Stimulated activated CD8-positive, alpha-beta memory T cell treated with anti-CD3 and anti-CD28 coated beads, Interleukin-4, amount 100 ng/mL, for 48 hours (primary cell): ENCODE data around the gene HEATR3.
A peak's percentile ranks its signal among the peaks of the same experiment; 100 is the strongest.

ENCODE experiments used
- DNase-seq: peaks from one replicate; pipeline ENCODE4 v3.0.0-alpha.2; 2020

The HEATR3 gene, protein sequence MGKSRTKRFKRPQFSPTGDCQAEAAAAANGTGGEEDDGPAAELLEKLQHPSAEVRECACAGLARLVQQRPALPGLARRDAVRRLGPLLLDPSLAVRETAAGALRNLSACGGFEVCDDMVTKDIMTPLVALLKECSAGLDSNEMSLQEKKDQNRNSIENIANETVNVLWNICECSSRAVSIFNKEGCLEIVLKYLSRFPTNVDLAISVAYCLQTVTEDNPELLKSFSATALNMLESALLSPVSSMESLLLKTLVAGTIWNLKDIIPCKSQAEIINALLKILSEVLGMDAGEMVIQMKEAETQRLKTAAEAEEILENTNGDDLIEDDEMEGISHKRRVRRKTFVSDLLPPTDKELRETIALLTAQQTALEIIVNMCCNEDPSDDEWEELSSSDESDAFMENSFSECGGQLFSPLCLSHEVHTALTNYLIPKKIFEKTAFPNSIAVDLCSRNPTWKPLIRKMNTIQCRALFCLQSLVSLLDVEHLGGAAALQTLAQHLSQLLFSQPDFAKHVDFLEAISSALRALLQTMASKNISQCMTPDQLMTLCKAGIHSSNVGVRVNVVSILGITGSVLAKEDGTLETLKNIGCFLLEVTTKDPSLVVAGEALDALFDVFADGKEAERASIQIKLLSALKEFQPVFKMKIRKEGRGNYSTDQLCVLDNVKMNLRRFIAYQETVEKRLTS

DNA sequence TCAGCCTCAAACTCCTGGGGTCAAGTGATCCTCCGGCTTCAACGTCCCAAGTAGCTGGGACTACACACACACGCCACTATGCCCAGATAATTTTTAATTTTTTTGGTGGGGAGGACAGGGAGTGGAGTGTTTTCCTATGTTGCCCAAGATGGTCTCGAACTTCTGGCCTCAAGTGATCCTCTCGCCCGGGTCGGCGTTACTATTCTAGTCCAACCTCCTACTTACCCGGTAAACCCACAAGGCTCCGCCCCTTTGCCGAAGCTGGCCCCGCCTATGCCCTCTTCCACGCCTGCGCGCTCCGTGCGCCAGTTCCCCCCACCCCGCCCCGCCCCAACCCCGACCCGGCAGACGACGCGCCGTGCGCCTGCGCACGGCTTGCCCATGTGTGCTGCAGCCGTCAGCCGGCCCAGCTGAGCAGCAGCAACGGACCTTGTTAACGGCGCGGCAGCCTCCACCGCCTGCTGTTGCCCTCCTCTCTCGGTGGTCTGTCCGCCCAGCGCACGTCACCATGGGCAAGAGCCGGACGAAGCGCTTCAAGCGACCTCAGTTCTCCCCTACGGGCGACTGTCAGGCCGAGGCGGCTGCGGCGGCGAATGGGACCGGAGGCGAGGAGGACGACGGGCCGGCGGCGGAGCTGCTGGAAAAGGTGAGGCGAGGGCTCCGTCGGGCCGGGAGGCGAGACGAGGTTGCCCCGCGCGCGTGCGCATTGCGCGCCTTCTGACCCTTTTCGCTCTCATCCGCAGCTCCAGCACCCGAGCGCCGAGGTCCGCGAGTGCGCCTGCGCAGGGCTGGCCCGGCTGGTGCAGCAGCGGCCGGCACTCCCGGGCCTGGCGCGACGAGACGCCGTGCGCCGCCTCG lies at the start of gene HEATR3:
Gene HEATR3 (plus strand): TSS at position 347 of the 858 bp plus-strand sequence. CDS start 162 bp downstream, at position 509.
- DNase-seq = peak; percentile 98

DNA sequence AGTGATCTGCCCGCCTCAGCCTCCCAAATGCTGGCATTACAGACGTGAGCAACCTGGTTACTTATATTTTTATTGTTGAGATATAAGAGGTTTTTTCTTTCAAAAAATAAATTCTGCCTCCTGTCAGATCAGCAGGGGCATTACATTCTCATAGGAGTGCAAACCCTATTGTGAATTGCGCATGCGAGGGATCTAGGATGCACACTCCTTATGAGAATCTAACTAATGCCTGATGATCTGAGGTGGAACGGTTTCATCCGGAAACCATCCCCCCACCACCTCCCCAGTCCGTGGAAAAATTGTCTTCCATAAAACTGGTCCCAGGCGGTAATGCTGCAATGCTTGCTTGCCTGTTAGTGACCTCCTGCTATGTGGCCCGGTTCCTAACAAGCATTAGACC lies 48.2 kb upstream of the HEATR3 start:
- no peak for DNase-seq

DNA sequence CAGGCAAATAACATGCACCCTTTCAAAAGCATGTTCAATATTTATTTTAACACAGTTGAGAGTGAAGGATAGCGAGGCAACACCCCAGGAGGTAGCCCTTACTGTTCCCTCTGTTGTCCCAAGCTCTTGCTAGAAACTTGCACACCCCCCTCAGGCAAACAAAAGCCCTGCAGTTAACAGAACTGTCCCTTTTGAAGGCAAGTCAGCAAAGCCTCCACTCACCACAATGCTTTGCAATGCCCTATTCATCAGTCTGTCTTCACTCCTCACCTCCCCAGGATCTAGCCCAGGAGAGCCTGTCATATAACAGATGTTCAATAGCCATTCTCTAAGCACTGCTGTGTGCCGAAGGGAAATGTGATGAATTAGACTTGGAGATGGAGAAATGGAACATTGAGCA lies 44.2 kb upstream of the HEATR3 start:
- DNase-seq = no peak

DNA sequence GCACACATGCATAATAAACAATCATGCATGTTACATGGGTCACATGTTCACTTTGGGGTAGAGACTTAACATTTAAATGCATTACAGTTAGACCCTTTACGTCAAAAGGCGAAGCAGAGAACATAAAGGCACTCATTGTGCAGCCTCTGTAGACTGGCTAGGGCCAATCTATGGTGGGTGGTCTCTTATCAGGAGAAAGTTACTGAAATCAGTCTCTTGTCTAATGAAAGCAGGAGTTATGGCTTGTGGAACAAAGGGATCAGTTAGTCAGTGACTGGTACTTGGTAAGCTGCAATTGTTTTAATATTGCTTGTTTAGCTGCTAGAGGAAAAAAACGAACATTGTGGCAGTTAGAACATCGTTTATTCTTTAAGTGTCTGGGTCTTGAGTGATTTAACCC lies 42.1 kb upstream of the HEATR3 start:
- DNase-seq = no peak

DNA sequence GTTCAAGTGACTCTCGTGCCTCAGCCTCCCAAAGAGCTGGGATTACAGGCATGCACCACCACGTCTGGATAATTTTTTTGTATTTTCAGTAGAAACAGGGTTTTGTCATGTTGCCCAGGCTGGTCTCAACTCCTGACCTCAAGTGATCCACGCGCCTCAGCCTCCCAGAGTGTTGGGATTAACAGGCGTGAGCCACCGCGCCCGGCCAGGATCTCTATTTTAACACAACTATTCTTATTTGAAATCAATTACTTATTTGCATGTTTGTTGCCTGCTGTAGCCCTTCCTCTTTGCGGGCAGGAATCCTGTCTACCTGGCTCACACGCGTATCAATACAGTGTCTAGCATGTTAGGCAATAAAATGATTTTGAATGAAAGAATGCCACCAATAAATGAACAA lies 41.6 kb upstream of the HEATR3 start:
- DNase-seq = no peak

DNA sequence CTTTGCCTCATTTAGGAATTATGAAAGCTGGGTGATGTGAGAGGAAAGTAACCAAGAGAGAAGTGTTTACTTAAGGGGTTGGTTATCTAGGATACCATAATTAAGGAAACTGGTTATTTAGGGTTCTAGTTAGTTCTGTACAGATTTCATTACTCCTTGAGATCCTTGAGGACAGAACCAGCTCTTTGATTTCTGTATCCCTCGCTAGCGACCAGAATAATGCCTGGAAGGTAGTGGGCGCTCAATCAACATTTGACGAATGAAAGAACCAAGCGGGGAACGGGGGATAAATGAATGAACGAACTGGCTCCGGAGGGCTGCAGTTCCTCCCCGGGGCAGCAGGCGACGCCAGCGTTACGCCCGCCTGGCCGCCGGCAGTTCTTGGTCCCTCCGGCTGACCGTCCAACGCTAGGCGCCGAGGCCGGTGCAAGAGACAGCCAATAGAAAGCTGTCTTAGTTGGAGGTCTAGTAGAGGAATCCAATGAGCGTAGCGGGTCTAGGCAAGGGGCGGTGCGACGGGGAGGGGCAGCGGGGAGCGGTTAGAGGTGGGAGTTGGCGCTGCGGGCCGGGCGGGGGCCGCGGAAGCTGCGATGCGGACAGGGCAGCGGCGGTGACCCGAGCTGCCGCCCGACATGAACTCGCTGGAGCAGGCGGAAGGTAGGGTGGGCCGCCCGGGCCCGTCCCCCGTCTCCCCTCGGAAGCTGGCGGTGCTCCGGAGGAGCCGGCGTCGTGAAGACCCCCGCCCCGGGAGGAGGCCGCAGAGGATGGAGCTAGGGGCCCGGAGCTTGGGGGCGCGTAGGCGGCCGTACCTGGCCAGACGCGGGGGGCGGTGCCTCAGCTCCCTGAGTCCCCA lies 40.9 kb upstream of the HEATR3 start, which contains the start of gene CNEP1R1:
Gene CNEP1R1 (plus strand): TSS at position 542 of the 853 bp plus-strand sequence. CDS start 91 bp downstream, at position 633.
- peak; percentile 94 for DNase-seq

DNA sequence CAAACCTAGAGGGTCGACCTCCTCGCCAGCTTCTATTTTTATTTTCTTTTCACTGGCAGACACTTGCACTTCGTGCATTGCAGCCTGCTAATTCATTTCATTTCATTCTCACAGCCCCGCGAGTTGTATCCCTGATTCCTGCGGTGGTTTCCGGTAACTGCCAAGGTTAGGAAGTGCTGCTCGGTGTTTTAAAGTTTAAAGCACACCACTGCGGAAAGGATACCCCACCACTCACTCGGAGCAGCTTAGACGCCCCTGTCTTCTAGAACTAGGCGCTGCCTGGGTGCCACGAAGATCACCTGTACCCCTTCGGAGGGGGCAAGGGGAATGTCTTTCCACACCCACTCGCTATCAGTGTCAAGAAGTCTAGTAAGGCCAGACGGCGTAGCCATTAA lies 40.2 kb upstream of the HEATR3 start:
- peak; percentile 42 for DNase-seq

DNA sequence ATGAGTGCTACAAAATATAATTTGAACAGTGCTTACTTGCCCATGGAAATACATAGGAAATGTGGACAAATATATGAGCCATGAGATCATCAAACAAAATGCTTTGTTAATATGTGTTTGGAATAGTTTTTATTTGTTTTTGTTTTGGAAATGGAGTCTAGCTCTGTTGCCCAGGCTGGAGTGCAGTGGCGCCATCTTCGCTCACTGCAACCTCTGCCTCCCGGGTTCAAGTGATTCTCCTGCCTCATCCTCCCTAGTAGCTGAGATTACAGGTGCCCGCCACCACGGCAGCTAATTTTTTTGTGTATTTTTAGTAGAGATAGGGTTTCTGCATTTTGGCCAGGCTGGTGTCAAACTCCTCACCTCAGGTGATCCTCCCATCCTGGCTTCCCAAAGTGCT lies 37.9 kb upstream of the HEATR3 start:
- no peak for DNase-seq

DNA sequence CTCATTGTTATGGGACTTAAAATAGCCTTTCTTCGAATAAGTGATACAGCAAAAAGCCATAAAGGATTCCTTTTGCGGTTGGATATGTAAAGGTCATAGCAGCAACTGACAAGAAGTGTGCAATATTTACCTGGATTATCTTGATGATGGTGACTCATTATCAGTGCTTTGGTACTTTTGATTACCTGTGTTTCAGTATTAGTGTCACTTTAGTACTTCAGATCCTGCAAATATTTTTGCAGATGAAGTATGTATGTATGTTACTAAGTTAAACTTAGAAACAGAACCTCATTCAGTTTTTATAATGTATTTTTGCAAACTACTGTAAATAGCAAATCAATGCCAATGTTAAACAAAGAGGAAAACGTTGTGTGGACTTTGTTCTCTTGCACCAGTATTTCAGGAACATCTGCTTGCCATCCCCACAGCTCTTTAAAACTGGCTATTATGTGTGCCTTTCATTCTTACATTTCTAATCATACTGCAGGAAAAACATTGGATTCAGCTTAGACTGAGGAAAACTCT lies 30.2 kb upstream of the HEATR3 start:
- DNase-seq = no peak

DNA sequence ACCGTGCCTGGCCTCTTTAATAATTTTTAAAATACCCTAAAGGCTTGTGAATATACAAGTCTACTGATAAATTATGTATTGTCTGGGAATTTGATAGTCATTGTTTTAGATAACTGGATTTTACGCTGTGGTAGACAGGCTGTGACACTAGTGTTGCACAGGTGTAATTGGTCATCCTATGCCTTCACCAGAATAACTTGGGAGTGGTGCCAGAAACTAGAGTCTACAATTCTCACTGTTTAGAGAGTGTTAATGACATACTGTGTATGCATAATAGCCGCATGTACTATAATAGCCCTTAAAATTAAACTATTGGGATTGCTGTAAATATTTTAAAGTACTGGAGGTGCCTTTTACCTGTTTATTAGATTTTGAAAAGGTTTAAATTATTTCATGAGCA lies 29.3 kb upstream of the HEATR3 start:
- DNase-seq = no peak

DNA sequence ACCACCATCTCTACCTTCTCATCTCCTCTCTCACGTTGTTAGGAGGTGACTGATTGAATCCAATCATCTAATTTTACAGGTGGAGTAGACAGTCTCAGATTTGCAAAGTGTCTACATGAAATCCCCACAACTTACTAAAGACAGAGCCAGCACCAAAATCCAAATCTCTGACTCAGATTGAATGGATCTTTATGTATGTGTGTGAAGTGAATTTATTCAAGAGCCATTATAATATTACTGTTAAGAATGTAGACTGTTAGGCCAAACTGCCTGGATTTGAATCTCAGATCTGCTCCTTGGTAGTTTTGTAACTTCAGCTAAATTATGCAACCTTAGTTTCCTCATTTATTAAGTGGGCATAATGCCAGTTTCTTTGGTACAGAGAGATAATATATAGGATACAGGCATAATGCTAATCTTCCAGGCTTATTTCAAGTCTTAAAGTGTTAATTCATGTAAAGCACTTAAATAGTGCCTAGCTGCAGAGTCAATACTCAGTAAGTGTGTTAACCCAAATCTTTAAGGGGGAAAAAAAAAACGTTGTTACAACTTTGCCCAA lies 28.0 kb upstream of the HEATR3 start:
- DNase-seq = no peak

DNA sequence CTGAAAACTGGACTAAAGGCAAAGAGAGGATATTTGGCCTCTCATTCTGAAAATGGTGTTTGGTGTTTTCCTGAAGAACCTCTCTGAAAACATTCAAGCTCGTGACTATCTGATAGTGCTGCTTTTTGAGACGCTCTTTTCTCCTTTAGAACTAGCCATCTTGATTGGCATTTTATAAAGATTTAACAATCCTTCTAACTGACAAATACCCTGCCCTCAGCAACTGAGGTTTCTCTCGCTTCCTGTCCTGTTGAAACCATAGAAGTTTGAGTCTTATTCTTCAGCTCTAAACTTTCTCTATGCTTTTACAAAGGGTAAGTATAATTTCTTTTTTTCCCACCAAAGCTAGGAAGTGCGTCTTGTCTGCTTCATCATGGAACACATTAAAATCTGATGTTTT lies 27.5 kb upstream of the HEATR3 start:
- no peak for DNase-seq

DNA sequence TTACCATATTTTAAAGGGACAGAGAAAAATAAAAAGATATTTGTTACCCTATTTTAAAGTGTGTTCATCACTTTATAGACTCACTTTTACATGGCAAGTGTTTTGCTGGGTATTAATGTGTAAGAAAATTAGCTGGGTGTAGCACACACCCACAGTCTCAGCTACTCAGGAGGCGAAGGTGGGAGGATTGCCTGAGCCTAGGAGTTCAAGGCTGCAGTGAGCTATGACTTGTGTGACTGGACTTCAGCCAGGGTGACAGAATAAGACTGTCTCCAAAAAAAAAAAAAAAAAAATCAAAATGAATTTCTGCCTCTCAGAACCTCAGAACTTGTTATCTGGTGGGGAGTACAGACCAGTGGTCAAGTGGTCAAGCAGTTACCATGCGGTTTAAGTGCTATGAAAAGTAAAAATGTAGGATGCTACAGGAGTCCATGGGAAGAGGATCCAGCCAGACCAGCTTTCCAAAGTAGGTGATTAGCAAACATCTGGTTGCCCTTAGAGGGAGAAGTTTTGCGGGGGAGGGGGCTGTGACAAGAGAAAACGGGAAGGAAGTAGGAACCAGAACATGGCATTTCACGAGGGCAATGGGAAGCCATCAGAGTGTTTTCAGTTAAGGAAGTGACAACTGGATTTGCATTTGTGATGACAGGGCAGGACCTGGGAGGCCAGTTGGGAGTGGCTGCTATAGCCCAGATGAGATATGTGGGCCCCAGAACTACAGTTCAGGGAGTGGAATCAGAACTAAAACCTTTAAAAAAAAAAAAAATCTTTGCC lies 26.8 kb upstream of the HEATR3 start:
- DNase-seq = no peak

DNA sequence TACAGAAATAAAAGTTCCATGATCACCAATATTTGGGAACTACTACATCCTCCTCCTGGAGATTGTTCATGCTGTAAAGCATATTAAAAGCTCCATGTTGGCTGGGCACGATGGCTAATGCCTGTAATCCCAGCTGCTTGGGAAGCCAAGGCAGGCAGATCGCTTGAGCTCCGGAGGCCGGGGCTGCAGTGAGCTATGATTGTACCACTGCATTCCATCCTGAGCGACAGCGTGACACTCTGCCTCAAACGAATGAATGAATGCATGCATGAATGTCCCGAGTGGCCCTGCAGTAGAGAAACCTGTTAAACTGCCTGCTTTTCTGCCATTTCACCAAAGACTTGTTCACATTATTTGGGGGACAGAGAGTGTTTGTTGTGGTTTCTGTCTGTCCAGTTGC lies 25.8 kb upstream of the HEATR3 start:
- no peak for DNase-seq

DNA sequence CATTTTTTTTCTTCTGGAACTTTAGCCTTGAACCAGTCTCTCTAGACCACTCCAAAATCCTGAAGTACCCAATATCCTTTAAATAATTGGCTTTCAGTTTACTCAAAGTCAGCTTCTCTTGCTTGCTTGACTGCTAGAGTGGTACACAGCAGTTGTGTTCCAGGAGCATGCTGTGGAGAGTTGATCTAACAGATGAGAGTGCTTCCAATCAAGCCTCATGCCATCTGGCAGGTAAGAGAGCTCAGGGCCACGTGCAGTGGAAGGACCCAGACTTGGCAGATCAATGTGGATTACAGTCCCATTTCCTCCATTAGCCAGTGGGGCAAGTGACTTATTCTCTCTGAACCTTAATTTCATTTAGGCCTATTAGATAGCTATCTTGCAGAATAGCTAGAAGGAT lies 25.1 kb upstream of the HEATR3 start:
- no peak for DNase-seq

DNA sequence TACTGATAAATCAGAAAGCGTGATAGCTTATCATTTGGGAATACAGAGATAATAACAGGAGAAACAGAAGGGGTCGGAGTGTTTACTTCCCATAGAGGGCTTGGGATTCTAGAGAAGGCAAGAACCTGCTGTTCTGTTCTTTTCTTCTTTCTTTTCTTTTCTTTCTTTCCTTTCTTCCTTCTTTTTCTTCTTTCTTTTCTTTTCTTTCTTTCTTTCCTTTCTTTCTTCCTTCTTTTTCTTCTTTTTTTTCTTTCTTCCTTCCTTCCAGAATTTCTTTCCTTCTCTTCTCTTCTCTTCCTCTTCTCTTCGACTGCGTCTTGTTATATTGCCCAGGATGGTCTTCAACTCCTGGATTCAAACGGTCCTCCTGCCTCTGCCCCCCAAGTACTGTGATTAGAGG lies 22.4 kb upstream of the HEATR3 start:
- no peak for DNase-seq

DNA sequence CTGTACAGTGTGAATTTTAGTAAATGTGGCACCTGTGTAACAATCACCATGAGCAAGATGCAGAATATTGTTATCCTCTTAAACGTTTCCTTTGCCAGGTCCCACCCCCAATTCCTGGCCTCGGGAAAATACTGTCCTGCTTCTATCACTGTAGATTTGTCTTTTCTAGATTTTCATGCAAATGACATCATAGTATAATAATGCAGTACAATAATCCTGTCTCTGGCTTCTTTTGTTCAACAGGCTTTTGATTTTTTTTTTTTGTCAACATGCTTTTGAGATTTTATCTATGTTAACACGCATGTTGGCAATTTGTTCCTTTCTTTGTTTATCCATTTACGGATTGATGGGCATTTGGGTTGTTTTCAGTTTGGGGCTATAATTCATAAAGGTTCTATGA lies 20.4 kb upstream of the HEATR3 start:
- no peak for DNase-seq

DNA sequence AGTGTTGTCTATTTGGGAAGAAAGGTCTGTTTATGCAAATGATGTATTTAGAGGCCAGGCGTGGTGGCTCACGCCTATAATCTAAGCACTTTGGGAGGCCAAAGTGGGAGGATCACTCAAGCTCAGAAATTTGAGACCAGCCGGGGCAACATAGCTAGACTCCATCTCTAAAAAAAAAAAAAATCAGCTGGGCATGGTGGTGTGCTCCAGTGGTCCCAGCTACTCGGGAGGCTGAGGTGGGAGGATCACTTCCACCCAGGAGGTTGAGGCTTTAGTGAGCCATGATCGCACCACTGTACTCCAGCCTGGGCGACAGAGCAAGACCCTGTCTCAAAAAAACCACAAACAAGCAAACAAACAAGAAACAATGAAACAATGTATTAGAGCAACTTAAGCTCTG lies 18.9 kb upstream of the HEATR3 start:
- DNase-seq = no peak

DNA sequence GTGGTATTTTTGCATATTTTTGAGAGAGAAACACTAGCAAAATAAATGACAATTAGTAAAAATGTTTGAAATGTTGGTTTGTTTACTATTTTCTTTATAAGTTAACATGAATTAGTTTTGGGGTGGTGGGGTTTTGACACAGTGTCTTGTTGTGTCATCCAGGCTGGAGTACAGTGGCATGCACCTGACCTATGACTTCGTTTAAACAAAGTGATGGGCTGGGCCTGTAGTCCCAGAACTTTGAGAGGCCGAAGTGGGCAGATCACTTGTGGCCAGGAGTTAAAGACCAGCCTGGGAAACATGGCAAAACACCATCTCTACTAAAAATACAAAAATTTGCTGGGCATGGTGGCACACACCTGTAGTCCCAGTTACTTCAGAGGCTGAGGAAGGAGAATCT lies 17.9 kb upstream of the HEATR3 start:
- DNase-seq = no peak

DNA sequence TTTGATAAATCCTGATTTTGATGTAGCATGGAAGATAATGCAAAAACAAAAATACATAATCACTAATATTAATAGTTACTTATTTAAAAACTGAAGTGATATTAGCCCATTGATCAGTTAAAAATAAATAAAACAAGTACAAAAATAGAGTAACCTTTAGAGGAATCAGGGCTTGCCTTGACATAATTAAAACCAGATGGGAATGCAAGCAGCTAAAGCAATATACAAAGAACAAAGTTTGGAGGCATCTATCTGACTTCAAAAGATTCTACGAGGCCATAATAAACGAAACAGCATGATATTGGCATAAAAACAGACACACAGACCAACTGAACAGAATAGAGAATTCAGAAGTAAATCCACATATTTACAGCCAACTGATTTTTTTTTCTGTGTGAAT lies 15.0 kb upstream of the HEATR3 start:
- DNase-seq = no peak

DNA sequence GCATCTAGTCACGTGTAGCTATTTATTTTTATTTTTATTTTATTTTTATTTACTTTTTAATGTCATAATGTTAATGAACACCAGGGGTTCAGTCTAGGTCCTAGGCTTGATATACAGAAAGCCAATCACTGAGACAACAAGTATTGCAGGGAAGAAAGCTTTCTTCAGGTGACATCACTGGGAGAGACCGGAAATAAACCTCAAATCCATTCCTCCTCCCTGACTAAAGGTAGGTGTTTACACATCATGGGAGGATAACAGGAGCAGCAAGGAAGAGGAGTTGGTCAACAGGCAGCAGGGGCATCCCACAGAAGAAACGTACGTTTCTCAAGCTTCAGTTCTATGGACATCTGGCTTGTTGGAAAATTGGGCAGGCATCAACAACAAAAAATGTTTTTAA lies 9.5 kb upstream of the HEATR3 start:
- no peak for DNase-seq
